ENCODE measurements around the gene GPR4.

The GPR4 gene

GRCh38 chr19:45547211-45547770 lies 54.7 kb downstream of the GPR4 start:
- no peak for DNase-seq

- no peak for DNase-seq
These were observed 59.8 kb downstream of the GPR4 start for GRCh38 chr19:45542234-45542668.

Measured in SIG-M5 (cell line).